Measurements from ENCODE around the gene RAB10.

DNA sequence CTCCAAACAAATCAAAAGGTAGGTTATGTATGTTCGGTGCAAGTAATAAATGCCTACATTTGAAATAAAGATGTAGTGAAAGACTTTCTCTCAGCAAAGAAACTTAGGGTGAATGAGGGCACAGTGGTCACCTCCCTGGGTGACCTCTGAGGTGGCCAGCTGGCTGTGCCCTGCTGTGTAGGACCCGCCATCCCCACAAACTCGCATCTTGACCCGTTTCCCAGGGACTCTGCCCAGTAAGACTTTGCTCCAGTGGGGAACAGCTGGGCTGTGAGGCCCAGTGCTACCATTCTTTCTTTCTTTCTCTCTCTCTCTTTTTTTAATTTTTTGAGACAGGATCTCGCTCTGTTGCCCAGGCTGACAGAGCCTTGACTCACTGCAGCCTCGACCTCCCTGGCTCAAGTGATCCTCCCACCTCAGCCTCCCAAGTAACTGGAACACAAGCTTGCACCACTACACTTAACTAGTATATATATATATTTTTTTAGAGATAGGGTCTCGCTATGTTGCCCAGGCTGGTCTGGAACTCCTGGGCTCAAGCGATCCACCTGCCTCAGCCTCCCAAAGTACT is 130.8 kb downstream of the RAB10 start:
- no peak for TF ChIP-seq EZH2phosphoT487 (IDR thresholded peaks at IDR 0.05; ENCODE audit: borderline replicate concordance, low read length)
- TF ChIP-seq, protein P1, sequence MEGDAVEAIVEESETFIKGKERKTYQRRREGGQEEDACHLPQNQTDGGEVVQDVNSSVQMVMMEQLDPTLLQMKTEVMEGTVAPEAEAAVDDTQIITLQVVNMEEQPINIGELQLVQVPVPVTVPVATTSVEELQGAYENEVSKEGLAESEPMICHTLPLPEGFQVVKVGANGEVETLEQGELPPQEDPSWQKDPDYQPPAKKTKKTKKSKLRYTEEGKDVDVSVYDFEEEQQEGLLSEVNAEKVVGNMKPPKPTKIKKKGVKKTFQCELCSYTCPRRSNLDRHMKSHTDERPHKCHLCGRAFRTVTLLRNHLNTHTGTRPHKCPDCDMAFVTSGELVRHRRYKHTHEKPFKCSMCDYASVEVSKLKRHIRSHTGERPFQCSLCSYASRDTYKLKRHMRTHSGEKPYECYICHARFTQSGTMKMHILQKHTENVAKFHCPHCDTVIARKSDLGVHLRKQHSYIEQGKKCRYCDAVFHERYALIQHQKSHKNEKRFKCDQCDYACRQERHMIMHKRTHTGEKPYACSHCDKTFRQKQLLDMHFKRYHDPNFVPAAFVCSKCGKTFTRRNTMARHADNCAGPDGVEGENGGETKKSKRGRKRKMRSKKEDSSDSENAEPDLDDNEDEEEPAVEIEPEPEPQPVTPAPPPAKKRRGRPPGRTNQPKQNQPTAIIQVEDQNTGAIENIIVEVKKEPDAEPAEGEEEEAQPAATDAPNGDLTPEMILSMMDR (conservative IDR thresholded peaks at IDR 0.05; ENCODE audit: low read depth, low read length): no peak
